ENCODE results near the gene ATN1.
A peak's percentile ranks its signal among the peaks of the same experiment; 100 is the strongest.

The ATN1 gene

GRCh38 chr12:6952863-6953441, 25.2 kb downstream of the ATN1 start:
- TF ChIP-seq CTCF (conservative IDR thresholded peaks at IDR 0.05; ENCODE audit: low read depth, low read length): no peak
- H2AFZ ChIP-seq (ENCODE audit: low read depth): peak overlapping the region; percentile 79; the same call in 1 of the 2 replicates
- peak overlapping the region; percentile 35 for H3K27ac ChIP-seq
- no peaks in the 10 kb centered on the region for H3K36me3 ChIP-seq (ENCODE audit: insufficient read depth)
- H3K79me2 ChIP-seq (ENCODE audit: insufficient read depth, low read depth): no peaks in the 10 kb centered on the region
- peak overlapping the region; percentile 93 for H3K4me2 ChIP-seq
- H3K27me3 ChIP-seq (ENCODE audit: insufficient read depth, low read depth): no peaks in the 10 kb centered on the region
- peaks cover 36% of the 10 kb centered on the region for H3K4me1 ChIP-seq (ENCODE audit: low read depth, poor library complexity, severe bottlenecking)
- no peak overlapping the region for H3K4me3 ChIP-seq (IDR thresholded peaks at IDR 0.05; ENCODE audit: insufficient read depth, low read depth, low read length)
- no peaks in the 10 kb centered on the region for H4K20me1 ChIP-seq (ENCODE audit: insufficient read depth)
- H3K9ac ChIP-seq: peak overlapping the region; percentile 20; the same call in 1 of the 2 replicates

- Histone ChIP-seq H3K27me3 (ENCODE audit: insufficient read depth, low read depth) (no peaks in the 10 kb centered on the region), H3K9ac (peak overlapping the region; percentile 20; the same call in 1 of the 2 replicates), H3K36me3 (ENCODE audit: insufficient read depth) (no peaks in the 10 kb centered on the region), H3K4me3 (IDR thresholded peaks at IDR 0.05; ENCODE audit: insufficient read depth, low read depth, low read length) (no peak overlapping the region), H2AFZ (ENCODE audit: low read depth) (peak overlapping the region; percentile 79), H3K79me2 (ENCODE audit: insufficient read depth, low read depth) (no peaks in the 10 kb centered on the region), H3K4me1 (ENCODE audit: low read depth, poor library complexity, severe bottlenecking) (peaks cover 33% of the 10 kb centered on the region), H4K20me1 (ENCODE audit: insufficient read depth) (no peaks in the 10 kb centered on the region), H3K27ac (peak overlapping the region; percentile 35), H3K4me2 (peak overlapping the region; percentile 93)
- no peak for TF ChIP-seq CTCF (conservative IDR thresholded peaks at IDR 0.05; ENCODE audit: low read depth, low read length)
Observed at GRCh38 chr12:6953442-6954315, 25.9 kb downstream of the ATN1 start.

GRCh38 chr12:6954316-6955107, 26.8 kb downstream of the ATN1 start:
- no peaks in the 10 kb centered on the region for H3K79me2 ChIP-seq (ENCODE audit: insufficient read depth, low read depth)
- H3K27me3 ChIP-seq (ENCODE audit: insufficient read depth, low read depth): no peaks in the 10 kb centered on the region
- peaks cover 25% of the 10 kb centered on the region for H3K4me1 ChIP-seq (ENCODE audit: low read depth, poor library complexity, severe bottlenecking)
- no peaks in the 10 kb centered on the region for H3K36me3 ChIP-seq (ENCODE audit: insufficient read depth)
- peak overlapping the region; percentile 93 for H3K4me2 ChIP-seq
- H4K20me1 ChIP-seq (ENCODE audit: insufficient read depth): no peaks in the 10 kb centered on the region
- no peak overlapping the region for H3K27ac ChIP-seq
- no peak overlapping the region for H3K9ac ChIP-seq
- TF ChIP-seq CTCF (conservative IDR thresholded peaks at IDR 0.05; ENCODE audit: low read depth, low read length): no peak
- H3K4me3 ChIP-seq (IDR thresholded peaks at IDR 0.05; ENCODE audit: insufficient read depth, low read depth, low read length): no peak overlapping the region
- H2AFZ ChIP-seq (ENCODE audit: low read depth): peak overlapping the region; percentile 79; the same call in 1 of the 2 replicates

GRCh38 chr12:6955108-6956020, 27.6 kb downstream of the ATN1 start:
- Histone ChIP-seq H4K20me1 (ENCODE audit: insufficient read depth) (no peaks in the 10 kb centered on the region), H2AFZ (ENCODE audit: low read depth) (no peak overlapping the region), H3K4me2 (no peak overlapping the region), H3K27ac (no peak overlapping the region), H3K4me1 (ENCODE audit: low read depth, poor library complexity, severe bottlenecking) (peaks cover 22% of the 10 kb centered on the region), H3K9ac (no peak overlapping the region), H3K4me3 (IDR thresholded peaks at IDR 0.05; ENCODE audit: insufficient read depth, low read depth, low read length) (no peak overlapping the region), H3K27me3 (ENCODE audit: insufficient read depth, low read depth) (no peaks in the 10 kb centered on the region), H3K36me3 (ENCODE audit: insufficient read depth) (no peaks in the 10 kb centered on the region), H3K79me2 (ENCODE audit: insufficient read depth, low read depth) (no peaks in the 10 kb centered on the region)
- no peak for TF ChIP-seq CTCF (conservative IDR thresholded peaks at IDR 0.05; ENCODE audit: low read depth, low read length)

All from KMS-11 (cell line).